K562 (cell line): ENCODE measurements around the gene ITSN1. TPM values are rescaled to one million over a fixed set of nuclear protein-coding genes. Genes with fewer than 3 reads are reported as not detected.

Source experiments
- ATF6 ChIP-seq: sonication (generic); formaldehyde crosslinking; IDR thresholded peaks from 2 replicates; pipeline ENCODE4 v1.4.0; 2020; ENCODE audit warnings: mild to moderate bottlenecking, missing genetic modification reagents
- BHLHE40 ChIP-seq: IDR thresholded peaks from 2 replicates; pipeline ENCODE4 v1.6.1; 2011; ENCODE audit warnings: low read length, improper control_type of control experiment
- CC2D1A ChIP-seq: fragments of 450-650 bp; IDR thresholded peaks from 2 replicates; pipeline ENCODE4 v1.6.1; 2017; ENCODE audit warnings: mild to moderate bottlenecking
- CXXC5 ChIP-seq: fragments of 250-450 bp; sonication (Bioruptor Pico); IDR thresholded peaks from 2 replicates; pipeline ENCODE4 v1.8.0; 2022; ENCODE audit warnings: inconsistent platforms, mild to moderate bottlenecking, moderate library complexity
- MEIS2 ChIP-seq: fragments of 450-650 bp; IDR thresholded peaks from 2 replicates; pipeline ENCODE4 v1.6.1; 2014; ENCODE audit warnings: mild to moderate bottlenecking; ENCODE audit not compliant: partially characterized antibody
- MITF ChIP-seq: IDR thresholded peaks from 2 replicates; pipeline ENCODE4 v1.6.1; 2014; ENCODE audit warnings: antibody characterized with exemption
- RBBP5 ChIP-seq: fragments of 200-600 bp; sonication (generic); IDR thresholded peaks from 2 replicates; pipeline ENCODE4 v1.6.1; 2012; ENCODE audit warnings: borderline replicate concordance, mild to moderate bottlenecking, low read length, control low read depth, inconsistent platforms; ENCODE audit not compliant: insufficient read depth, poor library complexity, severe bottlenecking
- ZBTB40 ChIP-seq, 2 experiments: fragments of 450-650 bp in 1 of 2; sonication (generic) in 1 of 2; formaldehyde crosslinking in 1 of 2; IDR thresholded peaks; 2 replicates each; pipeline versions ENCODE4 v1.7.1 to v1.9.0; 2016 to 2022; ENCODE audit warnings: inconsistent platforms in 1 of 2, mild to moderate bottlenecking in 1 of 2, missing genetic modification reagents in 1 of 2
- ZNF764 ChIP-seq: fragments of 250-450 bp; sonication (Bioruptor Pico); IDR thresholded peaks from 2 replicates; pipeline ENCODE4 v1.4.0; 2020; ENCODE audit warnings: low read depth, mild to moderate bottlenecking, moderate library complexity
- polyA plus RNA-seq, 8 experiments: library from polyadenylated mRNA; depleted of rRNA in 4 of 8; stranded (reverse) in 5 of 8; unstranded in 3 of 8; fragments of >200 nt; fragmentation: Nextera tagmentation in 2 of 8; fragmentation: Illumina TruSeq in 1 of 8; extraction: Ambion mirVana in 2 of 8; extraction: Trizol in 1 of 8; gene quantifications; 2 replicates each; pipeline versions ENCODE4 v1.2.1 to v1.2.3, GENCODE V29; 2011 to 2014; ENCODE audit warnings: inconsistent platforms in 1 of 8, missing spikeins in 1 of 8
- total RNA-seq, 7 experiments: library from RNA; depleted of rRNA in 6 of 7; stranded (reverse); fragments of >200 nt in 6 of 7; fragmentation: Illumina TruSeq in 2 of 7; extraction: Trizol in 2 of 7; gene quantifications; 2 replicates each; pipeline versions ENCODE4 v1.2.1 to v1.2.3, GENCODE V29; 2011 to 2021; ENCODE audit warnings: low replicate concordance in 1 of 7

Gene ITSN1
- total and polyA plus RNA-seq, 9 of the 15 experiments (the other 6 are each of a cell fraction or from before 2014, with no cell fraction given), result 1.1 to 12.6 (median 4.8) TPM

- TF ChIP-seq ZBTB40 (IDR thresholded peaks at IDR 0.05), result no peak
- no peak for TF ChIP-seq ZBTB40 (CRISPR knock-in tag; IDR thresholded peaks at IDR 0.05)
- TF ChIP-seq MITF, result no peak
- no peak for TF ChIP-seq ZNF764
- TF ChIP-seq MEIS2, result peak; percentile 14
- TF ChIP-seq RBBP5, result peak; percentile 30
- TF ChIP-seq CXXC5 (CRISPR knock-in tag), result peak; percentile 33; the same call in 1 of the 2 replicates
- TF ChIP-seq CC2D1A, result peak; percentile 55; the same call in 1 of the 2 replicates
- peak; percentile 21; the same call in 1 of the 2 replicates for TF ChIP-seq BHLHE40
- TF ChIP-seq ATF6 (CRISPR knock-in tag), result no peak
Measured at GRCh38 chr21:33894736-33895288, 252.5 kb downstream of the ITSN1 start (continued).
